Measurements from ENCODE around the gene PICALM. TPM values are rescaled to one million over a fixed set of nuclear protein-coding genes. Genes with fewer than 3 reads are reported as not detected.

The PICALM gene
- polyA plus RNA-seq, 3 donors, result 36.9 to 167 (median 113) TPM

GRCh38 chr11:85923455-85923854, 145.4 kb downstream of the PICALM start:
- WGBS, 3 donors, result 75 to 83% (median 80%) methylated on average over 1 of the region's 1 CpG
- H3K27ac ChIP-seq (ENCODE audit: low read depth, low read length), result no peak overlapping the region

DNA sequence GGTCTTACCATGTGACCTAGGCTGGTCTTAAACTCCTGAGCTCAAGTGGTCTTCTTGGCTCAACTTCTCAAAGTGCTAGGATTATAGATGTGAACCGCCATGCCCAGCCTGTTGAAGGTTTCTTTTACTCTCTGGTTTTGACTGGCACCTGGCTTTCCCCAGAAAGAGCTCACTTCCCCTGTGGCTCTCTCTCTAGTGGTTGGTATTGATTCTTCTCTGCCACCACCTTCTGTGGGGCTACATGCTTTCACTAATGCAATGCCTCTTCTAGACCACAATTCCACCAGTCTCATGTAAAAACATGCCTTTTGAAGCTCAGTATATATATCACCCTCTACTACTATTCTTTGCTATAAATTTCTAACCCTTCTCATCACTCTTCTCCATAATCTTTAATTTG, 146.5 kb downstream of the PICALM start:
- 91 to 100% (median 95%) methylated on average over 1 of the region's 1 CpG for WGBS, 3 donors
- no peak overlapping the region for H3K27ac ChIP-seq (ENCODE audit: low read depth, low read length)

- no peak overlapping the region for H3K27ac ChIP-seq (ENCODE audit: low read depth, low read length)
- WGBS, 3 donors, result 51 to 77% (median 65%) methylated on average over 4 of the region's 4 CpGs
Observed at GRCh38 chr11:85918910-85919794, 149.7 kb downstream of the PICALM start.

GRCh38 chr11:85914425-85914824, 154.5 kb downstream of the PICALM start:
- H3K27ac ChIP-seq (ENCODE audit: low read depth, low read length), result no peak overlapping the region
- 88 to 91% (median 89%) methylated on average over 6 of the region's 6 CpGs for WGBS, 3 donors

DNA sequence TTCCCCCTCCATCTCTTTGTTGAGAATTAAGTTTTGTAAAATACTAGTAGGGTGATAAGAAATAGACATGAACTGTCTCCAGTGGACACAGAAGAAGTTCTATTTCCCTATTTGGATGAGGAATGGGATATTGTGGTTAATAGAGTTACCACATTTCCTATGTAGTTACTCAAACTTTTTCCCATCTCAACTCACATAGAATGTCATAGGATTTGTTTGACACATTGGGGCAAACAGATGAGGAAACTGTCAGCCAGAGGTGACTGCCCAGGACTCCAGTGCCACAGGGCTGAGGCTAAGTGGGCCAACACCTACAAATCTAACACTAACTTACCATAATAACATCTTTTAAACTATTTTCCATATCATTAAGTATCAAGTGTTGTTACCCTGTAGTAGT, 155.4 kb downstream of the PICALM start:
- no peak overlapping the region for H3K27ac ChIP-seq (ENCODE audit: low read depth, low read length)

DNA sequence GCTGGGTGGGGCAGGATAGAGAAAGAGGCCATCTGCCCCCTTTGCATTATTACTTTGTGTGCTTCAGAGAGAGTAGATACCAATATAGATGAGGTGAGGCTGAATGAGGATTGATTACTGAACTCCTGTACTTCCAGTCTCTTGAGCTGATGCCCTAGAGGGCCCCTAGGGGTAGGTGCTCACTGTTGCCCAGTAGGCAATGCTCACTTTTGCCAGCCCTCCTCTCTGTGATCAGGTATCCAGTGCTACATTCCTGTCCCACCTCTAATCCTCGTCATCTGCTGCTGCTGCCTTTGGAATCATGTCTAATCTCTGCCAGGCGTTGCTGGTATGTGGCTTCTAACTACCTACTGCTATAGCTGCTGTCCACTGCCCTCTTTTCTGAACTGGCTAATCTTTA, 156.5 kb downstream of the PICALM start:
- WGBS, 3 donors, result 70 to 90% (median 89%) methylated on average over 2 of the region's 2 CpGs
- H3K27ac ChIP-seq (ENCODE audit: low read depth, low read length), result no peak overlapping the region

Other genes with a start within 250 kb of the PICALM start
- gene CCDC83, start 213.7 kb downstream of the PICALM start, polyA plus RNA-seq, result not detected
- 10 to 100 TPM in 1 of 3 donors, 1 to 10 TPM in 2; 6.3 to 15.6 (median 9.5) TPM for gene EED, start 175.7 kb upstream of the PICALM start, polyA plus RNA-seq
- 10 to 100 TPM; 22.3 to 54.4 (median 40.2) TPM for gene HIKESHI, start 233.2 kb upstream of the PICALM start, polyA plus RNA-seq